ENCODE results near the gene PDE8B. TPM values are rescaled to one million over a fixed set of nuclear protein-coding genes. Genes with fewer than 3 reads are reported as not detected.

PDE8B gene
- total RNA-seq, 1 donor from 2014 or later = 29.4 TPM

- no peak for DNase-seq (ENCODE audit: low spot score)
Measured at GRCh38 chr5:77398458-77398857, 188.0 kb downstream of the PDE8B start.

GRCh38 chr5:77398896-77399295 lies 188.4 kb downstream of the PDE8B start:
- no peak for DNase-seq (ENCODE audit: low spot score)

- no peak for DNase-seq (ENCODE audit: low spot score)
Measured at GRCh38 chr5:77400645-77401044, 190.2 kb downstream of the PDE8B start.

- DNase-seq (ENCODE audit: low spot score) = no peak
Measured at GRCh38 chr5:77402796-77403195, 192.3 kb downstream of the PDE8B start.

- DNase-seq (ENCODE audit: low spot score) = no peak
Measured at GRCh38 chr5:77407152-77407551, 196.7 kb downstream of the PDE8B start.

- no peak for DNase-seq (ENCODE audit: low spot score)
Measured at GRCh38 chr5:77409870-77410621, 199.6 kb downstream of the PDE8B start.

- no peak for DNase-seq (ENCODE audit: low spot score)
Measured at GRCh38 chr5:77413049-77413448, 202.6 kb downstream of the PDE8B start.

GRCh38 chr5:77418162-77418561 lies 207.7 kb downstream of the PDE8B start:
- DNase-seq (ENCODE audit: low spot score) = no peak

GRCh38 chr5:77418601-77419581 lies 208.4 kb downstream of the PDE8B start:
- DNase-seq (ENCODE audit: low spot score) = no peak

GRCh38 chr5:77419644-77420582 lies 209.4 kb downstream of the PDE8B start:
- no peak for DNase-seq (ENCODE audit: low spot score)

- DNase-seq (ENCODE audit: low spot score) = no peak
Measured at GRCh38 chr5:77420940-77421339, 210.5 kb downstream of the PDE8B start.

GRCh38 chr5:77423022-77423750 lies 212.7 kb downstream of the PDE8B start:
- DNase-seq (ENCODE audit: low spot score) = no peak

GRCh38 chr5:77424921-77425320 lies 214.4 kb downstream of the PDE8B start:
- DNase-seq (ENCODE audit: low spot score) = no peak

- DNase-seq (ENCODE audit: low spot score) = no peak
Measured at GRCh38 chr5:77425420-77425819, 214.9 kb downstream of the PDE8B start.

GRCh38 chr5:77425998-77426659 lies 215.6 kb downstream of the PDE8B start:
- DNase-seq (ENCODE audit: low spot score) = no peak

- no peak for DNase-seq (ENCODE audit: low spot score)
Measured at GRCh38 chr5:77426670-77427069, 216.2 kb downstream of the PDE8B start.

- no peak for DNase-seq (ENCODE audit: low spot score)
Measured at GRCh38 chr5:77427998-77428397, 217.5 kb downstream of the PDE8B start.

GRCh38 chr5:77428526-77428925 lies 218.0 kb downstream of the PDE8B start:
- DNase-seq (ENCODE audit: low spot score) = no peak

GRCh38 chr5:77430726-77431125 lies 220.2 kb downstream of the PDE8B start:
- DNase-seq (ENCODE audit: low spot score) = no peak

- DNase-seq (ENCODE audit: low spot score) = no peak
Measured at GRCh38 chr5:77431286-77431685, 220.8 kb downstream of the PDE8B start.

Measured in mucosa of gallbladder (tissue), 1 donor.